Measurements from ENCODE around the gene ZC3H13. TPM values are rescaled to one million over a fixed set of nuclear protein-coding genes. Genes with fewer than 3 reads are reported as not detected.

Gene ZC3H13
- total and polyA plus RNA-seq, 2 of the 4 experiments (the other 2 are of a cell fraction): 7.7 to 10.8 TPM

GRCh38 chr13:45909673-45910072 is 142.9 kb downstream of the ZC3H13 start:
- intact Hi-C loops (cut with micrococcal nuclease): no loop called here

More at GRCh38 chr13:45909673-45910072, 142.9 kb downstream of the ZC3H13 start:
- Histone ChIP-seq H3K79me1 (ENCODE audit: low read depth in 1 of 2, low read length in 2 of 2) (no peaks in the 10 kb centered on the region), H4K8ac (ENCODE audit: low read depth in 2 of 2, low read length in 2 of 2) (no peak overlapping the region), H3K9ac (ENCODE audit: low read depth, low read length) (no peak overlapping the region), H3K36me3 (ENCODE audit: control insufficient read depth, insufficient read depth, low read length) (no peaks in the 10 kb centered on the region), H4K20me1 (ENCODE audit: insufficient read depth, low read length) (no peaks in the 10 kb centered on the region), H3K4me3 (ENCODE audit: insufficient read depth, low read depth, low read length) (no peak overlapping the region), H3K4ac (ENCODE audit: low read depth, low read length) (no peak overlapping the region), H2AK5ac (ENCODE audit: low read depth, low read length) (no peak overlapping the region), H3K56ac (ENCODE audit: extremely low read depth, insufficient read depth, low read length) (no peak overlapping the region), H4K5ac (ENCODE audit: low read depth, low read length) (no peak overlapping the region), H4K91ac (ENCODE audit: insufficient read depth, low read depth, low read length) (no peak overlapping the region), H3K27ac (ENCODE audit: insufficient read depth, low read length) (no peak overlapping the region), H2AK9ac (replicated peaks; ENCODE audit: low read depth, low read length, poor library complexity) (no peak overlapping the region), H3K23ac (ENCODE audit: low read depth, low read length) (no peak overlapping the region), H3K9me1 (ENCODE audit: insufficient read depth, low read length) (no peaks in the 10 kb centered on the region), H3K4me2 (ENCODE audit: low read depth, low read length) (no peak overlapping the region), H3K4me1 (ENCODE audit: control insufficient read depth, insufficient read depth, low read length) (no peaks in the 10 kb centered on the region), H3K14ac (replicated peaks; ENCODE audit: low read depth, low read length) (no peak overlapping the region), H3K18ac (ENCODE audit: low read depth, low read length) (no peak overlapping the region), H2BK120ac (ENCODE audit: low read depth, low read length) (no peak overlapping the region), H2BK5ac (ENCODE audit: low read depth, low read length, poor library complexity, severe bottlenecking) (no peak overlapping the region), H2BK20ac (ENCODE audit: low read depth, low read length) (no peak overlapping the region), H3K27me3 (ENCODE audit: control insufficient read depth, insufficient read depth, low read length) (no peaks in the 10 kb centered on the region; the same call in none of the 2 replicates), H2AFZ (replicated peaks; ENCODE audit: low read length, poor library complexity) (no peak overlapping the region), H2BK15ac (ENCODE audit: low read depth, low read length) (no peak overlapping the region), H3K9me3 (ENCODE audit: control insufficient read depth, insufficient read depth, low read length) (no peaks in the 10 kb centered on the region)
- dilution Hi-C loops (cut with HindIII; ENCODE audit: low sequenced_read_pairs, unreplicated experiment) (no loop called here), in situ Hi-C loops (cut with MboI; ENCODE audit: low sequenced_read_pairs) (no loop called here)
- ATAC-seq (ENCODE audit: low read depth) (no peak), DNase-seq (no peak)
- ChIA-PET CTCF (no interaction called here), POLR2A (ENCODE audit: unreplicated experiment) (no interaction called here)
- no CpG with 5 or more reads among the region's 7 CpGs for WGBS, 2 experiments (ENCODE audit: extremely low coverage in 2 of 2, insufficient read length in 1 of 2)
- TF ChIP-seq CEBPB (IDR thresholded peaks at IDR 0.05; ENCODE audit: low read depth, low read length): no peak
- TF ChIP-seq MAZ (IDR thresholded peaks at IDR 0.05; ENCODE audit: borderline replicate concordance, low read depth, low read length): no peak
- TF ChIP-seq CTCF (conservative IDR thresholded peaks at IDR 0.05; ENCODE audit: low read depth, low read length): no peak
- no peak for TF ChIP-seq CHD1 (IDR thresholded peaks at IDR 0.05; ENCODE audit: low read depth, low read length)
- TF ChIP-seq ELK1 (IDR thresholded peaks at IDR 0.05; ENCODE audit: borderline replicate concordance, low read depth, low read length): no peak
- TF ChIP-seq BHLHE40 (IDR thresholded peaks at IDR 0.05; ENCODE audit: low read depth, low read length): no peak
- no peak for TF ChIP-seq SMC3 (IDR thresholded peaks at IDR 0.05; ENCODE audit: low read depth, low read length)
- TF ChIP-seq RAD21 (IDR thresholded peaks at IDR 0.05; ENCODE audit: low read length): no peak
- TF ChIP-seq NFE2L2 (IDR thresholded peaks at IDR 0.05; ENCODE audit: low read depth, low read length): no peak
- TF ChIP-seq FOS (IDR thresholded peaks at IDR 0.05; ENCODE audit: low read depth, low read length): no peak
- TF ChIP-seq POLR2A (IDR thresholded peaks at IDR 0.05; ENCODE audit: low read depth, low read length): no peak
- TF ChIP-seq USF2 (IDR thresholded peaks at IDR 0.05; ENCODE audit: low read depth, low read length): no peak
- TF ChIP-seq MXI1 (IDR thresholded peaks at IDR 0.05; ENCODE audit: borderline replicate concordance, low read depth, low read length): no peak
- TF ChIP-seq RFX5 (IDR thresholded peaks at IDR 0.05; ENCODE audit: low read depth, low read length): no peak
- TF ChIP-seq RCOR1 (IDR thresholded peaks at IDR 0.05; ENCODE audit: insufficient replicate concordance, low read length): no peak
- no peak for TF ChIP-seq MAFK (IDR thresholded peaks at IDR 0.05; ENCODE audit: low read depth, low read length)
- no TSS peak for BruUV-seq (replicated peaks)

Measured in IMR-90 (cell line).